Measurements from ENCODE around the gene CREB3. TPM values are rescaled to one million over a fixed set of nuclear protein-coding genes. Genes with fewer than 3 reads are reported as not detected.
A peak's percentile ranks its signal among the peaks of the same experiment; 100 is the strongest.

Gene CREB3
- total and polyA plus RNA-seq, 9 of the 15 experiments (the other 6 are each of a cell fraction or from before 2014, with no cell fraction given): 5.7 to 18.3 (median 14.9) TPM

DNA sequence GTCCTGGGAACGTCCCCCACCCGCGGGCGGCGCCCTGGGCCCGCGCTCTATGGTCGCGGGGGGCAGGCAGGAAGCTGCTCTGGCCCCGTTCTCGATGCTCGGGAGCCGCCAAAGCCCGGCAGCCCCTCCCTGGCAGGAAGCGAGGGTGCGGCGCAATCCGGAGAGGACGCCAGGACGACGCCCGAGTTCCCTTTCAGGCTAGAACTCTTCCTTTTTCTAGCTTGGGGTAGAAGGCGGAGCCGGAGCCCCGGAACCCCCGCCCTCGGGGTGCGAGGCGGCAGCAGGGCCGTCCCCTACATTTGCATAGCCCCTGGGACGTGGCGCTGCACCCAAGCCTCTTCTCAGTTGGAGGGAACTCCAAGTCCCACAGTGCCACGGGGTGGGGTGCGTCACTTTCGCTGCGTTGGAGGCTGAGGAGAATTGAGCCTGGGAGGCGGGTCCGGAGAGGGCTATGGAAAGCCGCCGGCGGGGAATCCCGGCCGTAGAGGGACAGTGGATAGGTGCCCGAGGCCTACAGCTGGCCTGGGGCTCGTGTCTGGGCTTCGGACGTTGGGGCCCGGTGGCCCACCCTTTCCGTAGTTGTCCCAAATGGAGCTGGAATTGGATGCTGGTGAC, at the start of gene CREB3, which contains the start of gene TLN1 (continued):
- peak; percentile 95 for TF ChIP-seq ZBTB40 (IDR thresholded peaks at IDR 0.05)
- no peak for TF ChIP-seq ZBTB40 (CRISPR knock-in tag; IDR thresholded peaks at IDR 0.05)
- TF ChIP-seq, protein P1, sequence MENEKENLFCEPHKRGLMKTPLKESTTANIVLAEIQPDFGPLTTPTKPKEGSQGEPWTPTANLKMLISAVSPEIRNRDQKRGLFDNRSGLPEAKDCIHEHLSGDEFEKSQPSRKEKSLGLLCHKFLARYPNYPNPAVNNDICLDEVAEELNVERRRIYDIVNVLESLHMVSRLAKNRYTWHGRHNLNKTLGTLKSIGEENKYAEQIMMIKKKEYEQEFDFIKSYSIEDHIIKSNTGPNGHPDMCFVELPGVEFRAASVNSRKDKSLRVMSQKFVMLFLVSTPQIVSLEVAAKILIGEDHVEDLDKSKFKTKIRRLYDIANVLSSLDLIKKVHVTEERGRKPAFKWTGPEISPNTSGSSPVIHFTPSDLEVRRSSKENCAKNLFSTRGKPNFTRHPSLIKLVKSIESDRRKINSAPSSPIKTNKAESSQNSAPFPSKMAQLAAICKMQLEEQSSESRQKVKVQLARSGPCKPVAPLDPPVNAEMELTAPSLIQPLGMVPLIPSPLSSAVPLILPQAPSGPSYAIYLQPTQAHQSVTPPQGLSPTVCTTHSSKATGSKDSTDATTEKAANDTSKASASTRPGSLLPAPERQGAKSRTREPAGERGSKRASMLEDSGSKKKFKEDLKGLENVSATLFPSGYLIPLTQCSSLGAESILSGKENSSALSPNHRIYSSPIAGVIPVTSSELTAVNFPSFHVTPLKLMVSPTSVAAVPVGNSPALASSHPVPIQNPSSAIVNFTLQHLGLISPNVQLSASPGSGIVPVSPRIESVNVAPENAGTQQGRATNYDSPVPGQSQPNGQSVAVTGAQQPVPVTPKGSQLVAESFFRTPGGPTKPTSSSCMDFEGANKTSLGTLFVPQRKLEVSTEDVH (IDR thresholded peaks at IDR 0.05; ENCODE audit: low read depth, partially characterized antibody): peak; percentile 68
- TF ChIP-seq CBX1 (IDR thresholded peaks at IDR 0.05; ENCODE audit: low read depth): peak; percentile 81
- peak; percentile 84 for TF ChIP-seq HNRNPLL (IDR thresholded peaks at IDR 0.05; ENCODE audit: low read depth, low read length, poor library complexity, severe bottlenecking)
- TF ChIP-seq MAZ (CRISPR knock-in tag; conservative IDR thresholded peaks at IDR 0.05 in 1 of 2, IDR thresholded peaks at IDR 0.05 in 1 of 2): peak; percentile 98 to 99
- TF ChIP-seq RBBP5 (IDR thresholded peaks at IDR 0.05; ENCODE audit: borderline replicate concordance, insufficient read depth, low read length, poor library complexity, severe bottlenecking): peak; percentile 37
- TF ChIP-seq C11orf30 (IDR thresholded peaks at IDR 0.05; ENCODE audit: low read depth): peak; percentile 60
- TF ChIP-seq L3MBTL2 (IDR thresholded peaks at IDR 0.05): 0 out of 2 replicates have a peak, but pooled peaks have one; percentile 49
- TF ChIP-seq MTF1 (CRISPR knock-in tag; IDR thresholded peaks at IDR 0.05; ENCODE audit: borderline replicate concordance): no peak
- no peak for TF ChIP-seq JUNB (CRISPR knock-in tag; conservative IDR thresholded peaks at IDR 0.05)
- TF ChIP-seq MTA2 (IDR thresholded peaks at IDR 0.05; ENCODE audit: low read depth): no peak
- TF ChIP-seq ZFX (CRISPR knock-in tag; IDR thresholded peaks at IDR 0.05): 0 out of 2 replicates have a peak, but pooled peaks have one; percentile 56
- TF ChIP-seq NEUROD1 (IDR thresholded peaks at IDR 0.05; ENCODE audit: borderline replicate concordance, low read depth, low read length, partially characterized antibody): peak; percentile 75
- no peak for TF ChIP-seq STAT5B (CRISPR knock-in tag; IDR thresholded peaks at IDR 0.05)
